Glomerular visceral epithelial cell (primary cell): Measurements from ENCODE around the gene TXN2.
A peak's percentile ranks its signal among the peaks of the same experiment; 100 is the strongest.

Experiments used
- DNase-seq: peaks from one replicate; pipeline ENCODE4 v3.0.0-alpha.2; 2016; ENCODE audit errors: extremely low spot score

The TXN2 gene

GRCh38 chr22:36486619-36487384 is 5.4 kb upstream of the TXN2 start:
- peak; percentile 47 for DNase-seq

- no peak for DNase-seq
These were observed 473 bp downstream of the TXN2 start for GRCh38 chr22:36480941-36481392.

GRCh38 chr22:36478966-36479365 is 2.5 kb downstream of the TXN2 start:
- DNase-seq: no peak

- DNase-seq: no peak
These were observed 6.1 kb downstream of the TXN2 start for GRCh38 chr22:36475341-36475740.

- DNase-seq: no peak
These were observed 8.8 kb downstream of the TXN2 start for GRCh38 chr22:36472689-36473088.

- no peak for DNase-seq
These were observed 10.1 kb downstream of the TXN2 start for GRCh38 chr22:36471341-36471821.

GRCh38 chr22:36470994-36471331 is 10.5 kb downstream of the TXN2 start:
- no peak for DNase-seq

- DNase-seq: peak; percentile 86
These were observed 11.1 kb downstream of the TXN2 start for GRCh38 chr22:36470162-36470993.

GRCh38 chr22:36469094-36469710 is 12.2 kb downstream of the TXN2 start:
- no peak for DNase-seq

GRCh38 chr22:36467946-36468345 is 13.5 kb downstream of the TXN2 start:
- peak; percentile 95 for DNase-seq

- DNase-seq: peak; percentile 94
These were observed 14.2 kb downstream of the TXN2 start for GRCh38 chr22:36467042-36467810.

GRCh38 chr22:36466258-36466657 is 15.2 kb downstream of the TXN2 start:
- no peak for DNase-seq

GRCh38 chr22:36465232-36466021 is 16.0 kb downstream of the TXN2 start:
- DNase-seq: peak; percentile 96

GRCh38 chr22:36464715-36465231 is 16.7 kb downstream of the TXN2 start:
- DNase-seq: no peak

- no peak for DNase-seq
These were observed 17.7 kb downstream of the TXN2 start for GRCh38 chr22:36463783-36464184.

- peak; percentile 98 for DNase-seq
These were observed 19.5 kb downstream of the TXN2 start for GRCh38 chr22:36461665-36462649.

- DNase-seq: no peak
These were observed 21.2 kb downstream of the TXN2 start for GRCh38 chr22:36460202-36460601.

GRCh38 chr22:36457688-36458450 is 23.6 kb downstream of the TXN2 start:
- DNase-seq: no peak

GRCh38 chr22:36456464-36456845 is 25.0 kb downstream of the TXN2 start:
- no peak for DNase-seq
